HG02885 (cell line): ENCODE results near the gene WNT3A.
"Not testable (repeated sequence)": the region's sequence is repeated elsewhere in the genome, so short reads cannot be mapped to it uniquely, and the experiment has no call there.

Source experiments
- ATAC-seq: cut with Tn5 transposase; IDR thresholded peaks from one replicate; pipeline ENCODE4 v1.9.1; 2021; ENCODE audit warnings: mild to moderate bottlenecking; ENCODE audit not compliant: unreplicated experiment, poor library complexity

WNT3A gene, protein sequence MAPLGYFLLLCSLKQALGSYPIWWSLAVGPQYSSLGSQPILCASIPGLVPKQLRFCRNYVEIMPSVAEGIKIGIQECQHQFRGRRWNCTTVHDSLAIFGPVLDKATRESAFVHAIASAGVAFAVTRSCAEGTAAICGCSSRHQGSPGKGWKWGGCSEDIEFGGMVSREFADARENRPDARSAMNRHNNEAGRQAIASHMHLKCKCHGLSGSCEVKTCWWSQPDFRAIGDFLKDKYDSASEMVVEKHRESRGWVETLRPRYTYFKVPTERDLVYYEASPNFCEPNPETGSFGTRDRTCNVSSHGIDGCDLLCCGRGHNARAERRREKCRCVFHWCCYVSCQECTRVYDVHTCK

DNA sequence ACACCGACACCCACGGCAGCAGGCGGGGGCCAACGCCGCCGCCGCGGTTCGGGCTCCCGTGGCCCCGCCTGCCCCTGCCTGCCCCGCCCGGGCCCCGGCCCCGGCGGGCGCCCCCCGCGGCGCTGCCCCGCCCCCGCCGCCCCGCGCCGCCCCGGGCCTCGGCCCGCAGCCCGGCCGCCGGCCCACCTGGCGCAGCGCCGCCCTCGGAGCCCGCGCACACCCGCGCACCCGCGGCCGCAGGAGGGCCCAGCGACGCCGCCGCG, at the start of gene WNT3A:
Gene WNT3A (plus strand): TSS at position 213 of the 263 bp plus-strand sequence. CDS start 131 bp downstream, outside the sequence.
- no peak for ATAC-seq

DNA sequence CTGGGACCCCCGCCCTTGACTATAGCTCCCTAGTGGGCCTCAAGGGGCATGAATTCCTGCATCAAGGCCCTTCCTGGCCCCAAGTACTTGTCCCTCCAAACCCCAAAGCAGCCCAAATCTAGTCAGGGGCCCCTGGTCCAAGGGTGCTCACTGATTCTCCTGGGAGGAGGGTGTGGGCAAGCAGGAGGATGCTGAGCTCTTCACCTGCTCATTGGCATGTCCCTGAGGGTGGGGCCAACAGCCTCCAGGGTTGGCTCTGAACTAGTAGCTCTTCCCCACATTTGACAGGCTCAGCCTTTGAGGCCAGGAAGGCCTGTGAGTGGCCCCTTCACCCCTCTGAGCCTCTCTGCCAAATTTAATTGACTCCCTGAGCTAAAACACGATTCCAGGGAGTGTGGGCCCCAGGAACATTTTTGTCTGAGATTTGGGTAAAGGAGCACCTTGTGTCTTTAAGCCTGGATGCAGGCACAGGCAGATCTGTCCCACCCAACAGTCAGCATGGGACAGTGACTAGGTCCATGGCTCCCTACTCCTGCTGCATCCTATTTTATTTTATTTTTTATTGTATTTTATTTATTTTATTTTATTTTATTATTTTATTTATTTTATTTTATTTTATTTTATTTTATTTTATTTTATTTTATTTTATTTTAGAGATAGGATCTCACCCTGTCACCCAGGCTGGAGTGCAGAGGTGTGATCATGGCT, 48.0 kb upstream of the WNT3A start:
- ATAC-seq, result no peak

DNA sequence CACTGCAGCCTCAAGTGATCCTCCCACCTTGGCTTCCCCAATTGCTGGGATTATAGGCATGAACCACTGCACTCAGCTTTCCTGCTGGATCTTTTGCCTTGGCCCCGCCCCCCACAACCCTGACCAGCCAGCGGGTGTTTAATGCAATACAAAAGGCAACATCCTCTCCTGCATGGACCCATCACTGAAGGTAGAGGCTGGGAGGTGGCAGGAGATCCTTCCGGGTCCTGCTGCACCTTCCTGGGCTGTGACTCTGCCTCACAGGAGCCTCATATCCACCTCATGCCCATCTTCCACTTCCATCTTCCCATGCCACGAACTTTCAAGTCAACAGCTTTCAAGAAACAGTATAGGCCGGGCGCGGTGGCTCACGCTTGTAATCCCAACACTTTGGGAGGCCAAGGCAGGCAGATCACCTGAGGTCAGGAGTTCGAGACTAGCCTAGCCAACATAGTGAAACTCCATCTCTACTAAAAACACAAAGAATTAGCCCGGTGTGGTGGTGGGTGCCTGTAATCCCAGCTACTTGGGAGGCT, 47.4 kb upstream of the WNT3A start:
- no peak for ATAC-seq

DNA sequence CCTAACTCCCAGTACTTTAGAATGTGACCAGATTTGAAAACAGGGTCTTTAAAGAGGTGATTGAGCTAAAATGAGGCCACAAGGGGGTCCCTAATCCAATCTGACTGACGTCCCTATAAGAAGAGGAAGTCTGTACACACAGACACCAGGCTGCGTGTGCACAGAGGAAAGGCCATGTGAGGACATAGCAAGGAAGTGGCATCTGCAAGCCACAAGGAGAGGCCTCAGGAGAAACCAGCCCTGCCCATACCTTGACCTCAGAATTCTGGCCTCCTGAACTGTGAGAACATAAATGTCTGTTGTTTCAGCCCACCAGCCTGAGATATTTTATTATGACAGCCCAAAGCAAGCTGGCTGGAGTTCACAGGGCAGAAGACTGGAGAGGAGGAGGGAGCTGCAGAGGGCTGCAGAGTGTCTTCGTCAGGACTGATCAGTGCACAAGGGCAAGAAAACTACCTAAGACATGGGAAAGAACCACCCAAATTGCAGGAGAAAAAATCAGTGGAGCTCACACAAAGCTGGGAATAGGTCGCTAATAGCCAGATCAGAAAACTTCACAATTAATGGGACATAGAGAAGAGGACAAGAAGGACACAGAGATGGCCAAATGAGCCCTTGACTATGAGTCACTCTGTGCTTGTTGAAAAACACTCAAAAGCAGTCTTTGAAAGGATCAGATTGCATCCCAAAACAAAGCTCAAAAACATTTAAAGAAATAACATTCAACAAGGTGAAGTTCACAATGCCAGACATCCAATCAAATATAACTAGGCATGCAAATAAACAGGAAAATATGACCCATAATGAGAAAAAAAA, 44.9 kb upstream of the WNT3A start:
- ATAC-seq, result no peak

DNA sequence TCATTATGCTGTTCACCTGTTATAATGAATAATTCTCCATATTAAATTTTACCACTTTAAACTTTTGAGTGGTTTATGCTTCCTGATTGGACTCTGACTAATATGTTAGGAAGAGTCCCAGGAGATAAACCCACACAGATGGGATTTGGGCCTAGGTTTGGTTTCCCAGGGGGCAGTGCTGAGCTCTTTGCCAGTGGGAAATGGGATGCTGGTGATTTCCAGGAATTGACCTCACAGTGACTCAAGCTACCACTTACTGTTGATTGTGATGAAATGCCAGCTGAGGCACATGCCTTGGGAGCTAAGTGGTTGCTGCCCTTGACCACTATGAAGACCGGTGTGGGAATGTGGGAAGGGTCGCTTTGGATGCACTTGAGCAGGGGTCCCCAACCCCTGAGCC, 40.1 kb upstream of the WNT3A start:
- not testable (repeated sequence) for ATAC-seq

DNA sequence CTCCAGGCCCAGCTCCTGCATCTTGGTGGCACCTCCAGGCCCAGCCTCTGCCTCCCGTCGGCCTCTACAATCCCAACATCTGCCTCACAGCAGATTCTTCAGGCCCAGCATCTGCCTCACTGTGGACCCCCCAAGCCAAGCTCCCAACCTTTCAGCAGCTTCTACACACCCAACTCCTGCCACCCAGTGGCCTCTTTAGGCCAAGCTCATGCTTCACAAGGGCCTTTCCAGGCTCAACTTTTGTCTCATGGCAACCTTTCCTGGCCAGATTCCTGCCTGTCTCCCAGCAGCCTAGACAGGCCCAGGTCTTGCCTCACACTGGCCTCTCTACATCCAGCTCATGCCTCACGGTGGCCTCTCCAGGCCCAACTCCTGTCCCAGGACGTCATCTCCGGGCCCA, 39.0 kb upstream of the WNT3A start:
- not testable (repeated sequence) for ATAC-seq

DNA sequence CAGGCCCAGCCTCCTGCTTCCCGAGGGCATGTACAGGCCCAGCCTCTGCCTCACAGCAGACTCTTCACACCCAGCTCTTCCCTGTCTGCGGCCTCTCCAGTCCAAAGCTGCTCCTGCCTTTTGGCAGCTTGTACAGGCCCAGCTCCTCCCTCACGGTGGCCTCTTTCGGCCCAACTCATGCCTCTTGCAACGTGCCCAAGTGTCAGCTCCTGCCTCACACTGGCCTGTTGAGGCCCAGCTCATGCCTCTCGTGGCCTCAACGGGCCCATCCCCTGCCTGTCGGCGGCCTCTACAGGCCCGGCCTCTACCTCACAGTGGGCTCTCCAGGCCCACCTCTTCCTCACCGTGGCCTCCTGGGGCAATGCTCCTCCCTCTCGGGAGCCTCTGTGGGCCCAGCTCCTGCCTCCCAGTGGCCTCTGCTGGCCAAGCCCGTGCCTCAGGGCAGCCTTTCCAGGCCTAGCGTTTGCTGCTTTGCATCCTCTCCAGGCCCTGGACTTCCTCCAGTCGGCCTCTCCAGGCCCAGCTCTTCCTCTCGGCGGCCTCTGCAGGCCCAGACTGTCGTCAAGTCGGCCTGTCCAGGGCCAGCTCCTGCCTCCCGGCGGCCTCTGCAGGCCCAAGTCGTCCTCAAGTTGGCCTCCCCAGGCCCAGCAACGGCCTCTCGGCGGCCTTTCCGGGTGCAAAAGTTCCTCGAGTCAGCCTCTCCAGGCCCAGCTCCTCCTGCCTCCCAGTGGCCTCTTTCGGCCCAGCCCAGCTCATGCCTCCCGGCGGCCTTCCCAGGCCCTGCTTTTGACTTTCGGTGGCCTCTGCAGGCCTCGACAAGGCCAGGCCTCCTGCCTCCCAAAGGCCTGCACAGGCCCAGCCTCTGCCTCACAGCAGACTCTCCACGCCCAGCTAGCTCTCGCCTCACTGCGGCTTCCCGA, 36.5 kb upstream of the WNT3A start:
- not testable (repeated sequence) for ATAC-seq

DNA sequence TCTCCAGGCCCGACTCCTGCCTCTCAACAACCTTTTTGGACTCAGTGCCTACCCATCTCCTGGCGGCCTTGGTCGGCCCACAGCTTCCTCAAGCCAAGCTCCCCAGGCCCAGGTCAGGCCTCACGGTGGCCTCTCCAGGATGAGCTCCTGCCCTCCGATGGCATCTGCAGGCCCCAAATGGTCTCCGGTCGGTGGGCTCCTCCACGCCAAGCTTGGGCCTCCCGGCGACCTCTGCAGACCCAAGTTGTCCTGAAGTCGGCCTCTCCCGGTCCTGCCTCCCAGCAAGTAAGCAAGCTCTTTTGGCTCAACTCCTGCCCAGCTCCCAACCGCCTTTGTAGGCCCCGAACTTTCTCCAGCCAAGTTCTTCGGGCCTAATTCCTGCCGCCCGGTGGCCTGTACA, 35.6 kb upstream of the WNT3A start:
- ATAC-seq, result not testable (repeated sequence)

DNA sequence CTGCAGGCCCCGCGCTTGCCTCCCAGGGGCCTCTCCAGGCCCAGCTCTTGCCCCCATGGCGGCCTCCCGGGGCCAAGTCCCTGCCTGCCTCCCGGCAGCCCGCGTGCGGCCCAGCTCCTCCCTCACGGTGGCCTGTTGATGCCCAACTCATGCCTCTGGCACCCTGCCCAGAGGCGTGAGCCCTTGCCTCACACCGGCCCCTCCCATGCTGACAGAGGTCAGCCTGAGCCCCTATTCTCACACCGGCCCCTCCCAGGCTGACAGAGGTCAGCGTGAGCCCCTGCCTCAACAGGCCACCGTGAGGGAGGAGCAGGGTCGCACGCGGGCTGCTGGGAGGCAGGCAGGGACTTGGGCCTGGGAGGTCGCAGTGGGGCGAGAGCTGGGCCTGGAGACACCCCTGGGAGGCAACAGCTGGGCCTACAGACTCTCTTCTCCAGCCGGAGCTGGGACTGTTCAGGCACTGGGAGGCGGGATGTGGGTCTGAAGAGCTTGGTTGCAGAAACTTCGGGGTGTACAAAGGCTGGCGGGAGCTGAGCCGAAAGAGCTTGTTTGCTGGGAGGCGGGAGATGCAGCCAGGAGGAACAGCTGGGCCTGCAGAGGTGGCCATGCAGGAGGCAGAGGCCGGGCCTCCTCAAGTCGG, 35.0 kb upstream of the WNT3A start:
- ATAC-seq, result not testable (repeated sequence)

DNA sequence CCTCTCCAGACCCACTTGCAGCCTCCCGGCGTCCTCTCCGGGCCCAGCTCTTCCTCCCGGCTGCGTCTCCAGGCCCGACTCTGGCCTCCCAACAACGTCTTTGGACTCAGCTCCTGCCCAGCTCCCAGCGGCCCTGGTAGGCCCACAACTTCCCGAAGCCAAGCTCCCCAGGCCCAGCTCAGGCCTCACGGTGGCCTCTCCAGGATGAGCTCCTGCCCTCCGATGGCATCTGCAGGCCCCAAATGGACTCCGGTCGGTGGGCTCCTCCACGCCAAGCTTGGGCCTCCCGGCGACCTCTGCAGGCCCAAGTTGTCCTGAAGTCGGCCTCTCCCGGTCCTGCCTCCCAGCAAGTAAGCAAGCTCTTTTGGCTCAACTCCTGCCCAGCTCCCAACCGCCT, 34.5 kb upstream of the WNT3A start:
- ATAC-seq, result not testable (repeated sequence)

DNA sequence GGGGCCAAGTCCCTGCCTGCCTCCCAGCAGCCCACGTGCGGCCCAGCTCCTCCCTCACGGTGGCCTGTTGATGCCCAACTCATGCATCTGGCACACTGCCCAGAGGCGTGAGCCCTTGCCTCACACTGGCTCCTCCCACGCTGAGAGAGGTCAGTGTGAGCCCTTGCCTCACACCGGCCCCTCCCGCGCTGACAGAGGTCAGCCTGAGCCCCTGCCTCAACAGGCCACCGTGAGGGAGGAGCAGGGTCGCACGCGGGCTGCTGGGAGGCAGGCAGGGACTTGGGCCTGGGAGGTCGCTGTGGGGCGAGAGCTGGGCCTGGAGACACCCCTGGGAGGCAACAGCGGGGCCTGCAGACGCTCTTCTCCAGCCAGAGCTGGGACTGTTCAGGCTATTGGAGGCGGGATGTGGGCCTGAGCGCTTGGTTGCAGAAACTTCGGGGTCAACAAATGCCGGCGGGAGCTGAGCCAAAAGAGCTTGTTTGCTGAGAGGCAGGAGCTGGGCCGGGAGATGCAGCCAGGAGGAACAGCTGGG, 33.9 kb upstream of the WNT3A start:
- ATAC-seq, result not testable (repeated sequence)

DNA sequence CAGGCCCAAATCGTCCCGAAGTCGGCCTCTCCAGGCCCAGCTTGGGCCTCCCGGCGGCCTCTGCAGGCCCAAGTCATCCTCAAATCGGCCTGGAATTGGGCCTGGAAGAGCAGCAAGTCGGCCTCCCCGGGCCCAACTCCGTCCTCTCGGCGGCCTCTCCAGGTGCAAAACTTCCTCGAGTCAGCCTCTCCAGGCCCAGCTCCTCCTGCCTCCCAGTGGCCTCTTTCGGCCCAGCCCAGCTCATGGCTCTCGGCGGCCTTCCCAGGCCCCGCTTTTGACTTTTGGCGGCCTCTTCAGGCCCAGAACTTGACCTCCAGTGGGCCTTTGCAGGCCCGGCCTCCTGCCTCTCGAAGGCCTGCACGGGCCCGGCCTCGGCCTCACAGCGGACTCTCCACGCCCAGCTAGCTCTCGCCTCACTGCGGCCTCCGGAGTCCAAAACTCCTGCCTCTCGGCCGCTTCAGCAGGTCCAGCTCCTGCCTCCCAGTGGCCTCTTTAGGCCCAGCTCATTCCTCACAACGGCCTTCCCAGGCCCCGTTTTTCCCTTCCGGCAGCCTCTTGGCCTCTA, 33.0 kb upstream of the WNT3A start:
- not testable (repeated sequence) for ATAC-seq

DNA sequence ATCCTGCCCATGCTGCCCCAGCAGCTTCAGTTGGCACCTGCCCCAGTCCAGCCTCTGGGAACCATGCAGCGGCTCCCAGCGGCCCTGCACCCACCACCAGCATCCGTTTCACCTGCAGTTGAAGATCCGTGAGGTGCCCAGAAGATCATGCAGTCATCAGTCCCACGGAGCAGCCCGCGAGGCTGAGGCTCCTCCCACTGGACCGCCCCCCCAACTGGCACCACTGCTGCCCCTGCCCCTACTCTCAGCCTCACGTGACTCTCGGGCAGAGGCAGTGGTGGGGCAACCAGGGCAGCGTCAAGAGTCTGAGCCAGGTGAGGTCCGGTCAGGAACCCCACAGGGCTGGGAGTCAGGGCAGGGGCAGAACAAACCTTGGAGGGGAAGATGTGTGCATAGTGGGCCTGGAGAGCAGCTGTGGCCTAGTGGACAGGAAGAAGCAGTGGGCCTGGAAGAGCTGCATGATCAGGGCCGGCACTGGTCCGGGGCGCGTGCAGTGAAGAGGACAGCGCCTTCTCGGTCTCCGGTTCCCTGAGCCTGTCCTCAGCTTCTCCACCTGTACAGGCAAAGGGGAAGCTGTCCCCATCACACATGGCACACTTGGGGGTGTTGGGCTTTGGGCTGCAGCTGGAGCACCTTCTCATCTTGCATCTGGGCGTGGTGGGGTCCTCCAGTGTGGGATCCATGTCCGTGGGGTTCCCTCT, 31.1 kb upstream of the WNT3A start:
- not testable (repeated sequence) for ATAC-seq

DNA sequence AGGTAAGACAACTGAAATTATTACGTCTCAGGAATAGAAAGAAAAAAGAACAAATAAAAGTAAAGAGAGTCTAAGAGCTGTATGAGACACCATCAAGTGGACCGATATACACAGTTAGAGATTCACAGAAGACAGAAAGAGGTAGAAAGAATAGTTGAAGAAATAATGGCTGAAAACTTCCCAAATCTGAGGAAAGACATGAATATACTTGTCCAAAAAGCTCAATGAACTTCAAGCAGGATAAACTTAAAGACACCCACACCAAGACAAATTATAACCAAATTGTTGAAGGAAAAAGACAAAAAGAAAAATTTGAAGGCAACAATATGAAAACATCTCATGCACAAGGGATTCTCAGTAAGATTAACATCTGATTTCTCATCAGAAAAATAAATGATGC, 19.6 kb upstream of the WNT3A start:
- ATAC-seq, result no peak

DNA sequence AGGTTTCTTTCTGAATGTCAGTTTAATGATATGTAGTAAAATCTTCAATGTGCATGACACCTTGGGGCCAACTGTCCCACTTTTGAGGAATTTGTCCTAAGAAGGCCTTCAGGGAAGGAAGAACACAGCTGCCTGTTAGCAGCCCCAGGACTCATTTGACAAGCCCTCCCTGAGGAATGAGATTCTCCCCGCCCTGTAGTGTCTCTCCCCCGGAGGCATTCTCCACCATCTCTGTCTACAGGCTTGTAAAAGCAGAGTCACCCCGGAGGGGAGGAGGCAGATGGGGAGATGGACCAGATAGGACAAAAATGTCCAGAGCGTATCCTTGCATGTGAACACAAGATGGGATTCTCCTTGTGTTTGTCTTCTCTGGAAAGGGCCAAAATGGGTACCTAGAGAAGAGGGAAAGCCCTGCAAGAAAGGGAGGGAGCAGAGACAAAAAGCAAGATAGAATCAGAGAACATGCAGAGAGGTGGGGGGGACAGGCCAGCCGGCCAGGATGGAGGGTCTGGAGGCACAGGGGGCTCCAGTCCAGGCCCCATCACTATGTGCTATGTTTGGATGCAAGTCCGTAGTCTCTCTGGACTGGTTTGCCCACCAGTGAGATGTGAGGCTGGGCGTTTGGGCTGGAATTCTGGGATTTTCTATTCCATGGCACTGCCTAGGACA, 12.0 kb upstream of the WNT3A start:
- ATAC-seq, result no peak

DNA sequence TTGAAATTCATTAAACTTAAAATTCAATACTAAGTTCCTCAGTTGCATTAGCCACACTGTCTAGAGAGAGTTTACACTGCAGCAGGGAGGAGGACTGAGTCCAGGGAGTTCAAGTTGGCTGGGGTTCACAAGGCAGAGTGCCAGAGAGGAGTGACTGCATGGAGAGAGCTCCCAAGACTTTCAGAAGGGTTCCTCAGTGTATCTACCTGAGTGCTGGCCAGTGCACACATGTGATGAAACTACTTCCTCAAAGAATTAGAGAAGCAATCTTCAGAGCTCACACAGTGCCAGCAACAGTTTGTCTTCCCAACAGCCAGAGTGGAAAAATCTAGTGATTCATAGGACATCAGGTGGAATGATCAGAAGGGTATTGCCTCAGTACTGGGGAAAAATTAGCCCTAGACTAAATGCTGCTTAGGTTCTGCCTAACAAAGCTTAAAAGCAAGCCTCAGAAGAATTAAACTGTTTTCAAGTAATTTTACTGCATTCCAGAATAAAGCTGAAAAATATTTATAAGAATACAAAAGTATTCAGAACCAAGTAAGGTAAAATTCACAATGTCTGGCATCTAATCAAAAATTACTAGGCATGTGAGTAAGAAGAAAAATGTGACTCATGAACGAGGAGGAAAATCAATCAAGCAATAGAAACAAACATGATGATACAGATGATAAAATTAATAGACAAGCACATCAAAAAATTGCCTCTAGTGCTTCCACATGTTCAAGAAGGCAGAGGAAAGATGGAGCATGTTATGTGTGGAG, 10.4 kb upstream of the WNT3A start:
- ATAC-seq, result no peak
